A549 (cell line): ENCODE measurements around the gene AIPL1.

ENCODE experiments used
- BHLHE40 ChIP-seq: IDR thresholded peaks from 2 replicates; pipeline ENCODE4 v1.6.1; 2012; ENCODE audit warnings: low read depth, low read length, inconsistent platforms
- KDM1A ChIP-seq: fragments of 200-600 bp; sonication (generic); IDR thresholded peaks from 2 replicates; pipeline ENCODE4 v1.6.1; 2016; ENCODE audit warnings: low read depth, mild to moderate bottlenecking
- KDM5A ChIP-seq: fragments of 200-600 bp; sonication (generic); IDR thresholded peaks from 2 replicates; pipeline ENCODE4 v1.6.1; 2016; ENCODE audit warnings: antibody characterized with exemption, mild to moderate bottlenecking

- TF ChIP-seq BHLHE40 (no peak), KDM5A (no peak), KDM1A (no peak)
These were observed 19.3 kb downstream of the AIPL1 start for GRCh38 chr17:6415616-6416015.
